Ovary (tissue), 3 donors: ENCODE results near the gene ASPM.

ENCODE experiments used
- POLR2A ChIP-seq: fragments of 450-650 bp; IDR thresholded peaks from one replicate; pipeline ENCODE4 v1.6.1; 2017; ENCODE audit warnings: antibody characterized with exemption, mild to moderate bottlenecking, moderate library complexity
- TF ChIP-seq, protein P1 (sequence below), 3 donors: fragments of 450-650 bp in 2 of 3; fragments of 200-600 bp in 1 of 3; IDR thresholded peaks; one replicate each; pipeline versions ENCODE4 v1.5.1 to v1.8.0; 2016 to 2022; ENCODE audit warnings: antibody characterized with exemption in 3 of 3, mild to moderate bottlenecking in 1 of 3
- donor health status: DM: no; HTN: no; CAD: no.

DNA sequence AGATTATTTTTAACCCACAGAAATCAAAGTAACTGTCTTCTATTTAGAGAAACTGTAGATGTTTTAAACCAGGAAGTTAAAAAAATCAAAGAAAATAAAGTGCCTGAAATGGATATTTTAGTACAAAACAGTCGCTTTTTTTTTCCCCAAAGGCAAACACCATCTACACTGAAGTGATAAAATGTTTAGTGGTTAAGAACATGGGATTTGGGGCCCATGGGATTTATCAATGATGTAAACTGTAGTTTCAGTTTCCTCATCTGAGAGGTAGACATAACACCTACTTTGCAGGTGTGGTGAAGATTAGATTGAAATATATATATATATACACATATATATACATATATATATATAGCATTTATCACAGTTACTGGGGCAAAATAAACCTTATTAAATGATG is 22.1 kb downstream of the ASPM start:
- TF ChIP-seq, protein P1, sequence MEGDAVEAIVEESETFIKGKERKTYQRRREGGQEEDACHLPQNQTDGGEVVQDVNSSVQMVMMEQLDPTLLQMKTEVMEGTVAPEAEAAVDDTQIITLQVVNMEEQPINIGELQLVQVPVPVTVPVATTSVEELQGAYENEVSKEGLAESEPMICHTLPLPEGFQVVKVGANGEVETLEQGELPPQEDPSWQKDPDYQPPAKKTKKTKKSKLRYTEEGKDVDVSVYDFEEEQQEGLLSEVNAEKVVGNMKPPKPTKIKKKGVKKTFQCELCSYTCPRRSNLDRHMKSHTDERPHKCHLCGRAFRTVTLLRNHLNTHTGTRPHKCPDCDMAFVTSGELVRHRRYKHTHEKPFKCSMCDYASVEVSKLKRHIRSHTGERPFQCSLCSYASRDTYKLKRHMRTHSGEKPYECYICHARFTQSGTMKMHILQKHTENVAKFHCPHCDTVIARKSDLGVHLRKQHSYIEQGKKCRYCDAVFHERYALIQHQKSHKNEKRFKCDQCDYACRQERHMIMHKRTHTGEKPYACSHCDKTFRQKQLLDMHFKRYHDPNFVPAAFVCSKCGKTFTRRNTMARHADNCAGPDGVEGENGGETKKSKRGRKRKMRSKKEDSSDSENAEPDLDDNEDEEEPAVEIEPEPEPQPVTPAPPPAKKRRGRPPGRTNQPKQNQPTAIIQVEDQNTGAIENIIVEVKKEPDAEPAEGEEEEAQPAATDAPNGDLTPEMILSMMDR (IDR thresholded peaks at IDR 0.05) = no peak
- TF ChIP-seq POLR2A = no peak
